ENCODE data around the gene JMJD8. TPM values are rescaled to one million over a fixed set of nuclear protein-coding genes. Genes with fewer than 3 reads are reported as not detected.

Gene JMJD8
- total and polyA plus RNA-seq, 9 of the 15 experiments (the other 6 are each of a cell fraction or from before 2014, with no cell fraction given): 1.2 to 50.6 (median 29.3) TPM

GRCh38 chr16:706189-707061, 22.3 kb upstream of the JMJD8 start:
- Histone ChIP-seq H3K9me1 (ENCODE audit: control insufficient read depth, insufficient read depth, low read length) (peaks cover 6% of the 10 kb centered on the region), H3K27me3 (ENCODE audit: control insufficient read depth in 2 of 2, insufficient read depth in 2 of 2, low read length in 2 of 2) (peaks cover 8 to 43% of the 10 kb centered on the region in 2 experiments; a peak in 4 of 5 replicates), H3K4me2 (ENCODE audit: insufficient read depth, low read length) (no peak overlapping the region), H3K4me3 (no peak overlapping the region), H3K4me1 (replicated peaks in 1 of 2; ENCODE audit: control insufficient read depth in 2 of 2, insufficient read depth in 2 of 2, low read length in 2 of 2) (peaks cover 0 to 65% of the 10 kb centered on the region in 2 experiments; a peak in 3 of 5 replicates), H3K9me3 (replicated peaks; ENCODE audit: control insufficient read depth, insufficient read depth, low read depth, low read length) (no peaks in the 10 kb centered on the region), H3K79me2 (ENCODE audit: control insufficient read depth, insufficient read depth, low read length) (no peaks in the 10 kb centered on the region), H4K20me1 (replicated peaks; ENCODE audit: control insufficient read depth, insufficient read depth, low read length) (peaks cover 41% of the 10 kb centered on the region), H3K9ac (ENCODE audit: insufficient read depth in 1 of 2, low read depth in 2 of 2, low read length in 2 of 2) (peak overlapping the region in 1 of 2 experiments; percentile 76; a peak in 1 of 4 replicates), H3K27ac (ENCODE audit: extremely low read depth, low read depth, low read length) (no peak overlapping the region), H3K36me3 (ENCODE audit: control insufficient read depth, insufficient read depth, low read length) (no peaks in the 10 kb centered on the region), H2AFZ (ENCODE audit: low read depth, low read length) (no peak overlapping the region)
- 19% methylated on average over 27 of the region's 49 CpGs for WGBS (ENCODE audit: insufficient coverage, low coverage, missing lambda C conversion rate)
- in situ Hi-C loops (cut with MboI) (no loop called here), intact Hi-C loops (cut with micrococcal nuclease) (no loop called here)
- ATAC-seq (no peak), DNase-seq (ENCODE audit: extremely low read depth in 1 of 4, low spot score in 3 of 4) (no peak), FAIRE-seq (no peak)
- CTCF ChIA-PET (ENCODE audit: low intra/inter-chr PET ratio): no interaction called here
- no TSS peak for BruUV-seq (replicated peaks)
- POLR2A ChIA-PET: interaction anchor here (0.7 to 1.7 kb wide), 5 partner anchors 10 to 57 kb away, joined by 3 to 9 read pairs (median 3); no protein-coding TSS in a partner anchor
- TF ChIP-seq ZBTB7A (IDR thresholded peaks at IDR 0.05; ENCODE audit: borderline replicate concordance, control insufficient read depth, low read depth, low read length): 0 out of 2 replicates have a peak, but pooled peaks have one; percentile 18
- TF ChIP-seq RBFOX2 (IDR thresholded peaks at IDR 0.05; ENCODE audit: low read depth, low read length): 0 out of 2 replicates have a peak, but pooled peaks have one; percentile 10
- TF ChIP-seq ZFP91 (CRISPR knock-in tag; IDR thresholded peaks at IDR 0.05): no peak
- no peak for TF ChIP-seq ZNF184 (CRISPR knock-in tag; IDR thresholded peaks at IDR 0.05)
- TF ChIP-seq SP2 (IDR thresholded peaks at IDR 0.05; ENCODE audit: extremely low read depth, low read depth, low read length, poor library complexity, severe bottlenecking): no peak
- no peak for TF ChIP-seq ATF3 (IDR thresholded peaks at IDR 0.05)
- TF ChIP-seq ATF3 (CRISPR knock-in tag; conservative IDR thresholded peaks at IDR 0.05): no peak
- 0 out of 4 replicates have a peak, but pooled peaks of 1 of the 2 experiments have one; percentile 27 for TF ChIP-seq UBTF (IDR thresholded peaks at IDR 0.05; ENCODE audit: borderline replicate concordance in 1 of 2, low read depth in 2 of 2, low read length in 2 of 2)
- no peak for TF ChIP-seq HBP1 (CRISPR knock-in tag; IDR thresholded peaks at IDR 0.05)
- TF ChIP-seq ZBTB17 (CRISPR knock-in tag; IDR thresholded peaks at IDR 0.05): no peak
- TF ChIP-seq FOXJ2 (tag; IDR thresholded peaks at IDR 0.05): no peak
- no peak for TF ChIP-seq ZC3H4 (CRISPR knock-in tag; IDR thresholded peaks at IDR 0.05; ENCODE audit: borderline replicate concordance)

All from K562 (cell line).